COLO668 (cell line): Measurements from ENCODE around the gene MRPL42.
"Not testable (repeated sequence)": the region's sequence is repeated elsewhere in the genome, so short reads cannot be mapped to it uniquely, and the experiment has no call there.

Source experiments
- DNase-seq: peaks from one replicate; lab custom pipeline; 2025; ENCODE audit not compliant: unreplicated experiment; lab: John Stamatoyannopoulos, UW

The MRPL42 gene

DNA sequence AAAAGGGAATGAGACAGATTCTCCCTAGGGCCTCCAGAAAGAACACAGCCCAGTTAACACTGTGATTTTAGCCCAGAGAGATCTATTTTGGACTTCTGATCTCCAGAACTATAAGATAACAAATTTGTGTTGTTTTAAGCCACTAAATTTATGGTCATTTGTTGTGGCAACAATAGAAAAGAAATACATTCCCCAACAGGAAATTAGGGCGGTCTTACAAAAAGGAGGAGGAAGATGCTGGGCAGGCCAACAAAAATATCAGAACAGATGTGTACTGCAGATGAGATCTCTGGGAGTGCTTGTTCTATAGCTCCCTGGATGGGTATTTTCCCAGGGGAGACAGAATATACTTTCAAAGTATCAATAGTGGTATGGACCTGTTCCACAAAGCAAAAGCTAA is 73.2 kb downstream of the MRPL42 start:
- no peak for DNase-seq

DNA sequence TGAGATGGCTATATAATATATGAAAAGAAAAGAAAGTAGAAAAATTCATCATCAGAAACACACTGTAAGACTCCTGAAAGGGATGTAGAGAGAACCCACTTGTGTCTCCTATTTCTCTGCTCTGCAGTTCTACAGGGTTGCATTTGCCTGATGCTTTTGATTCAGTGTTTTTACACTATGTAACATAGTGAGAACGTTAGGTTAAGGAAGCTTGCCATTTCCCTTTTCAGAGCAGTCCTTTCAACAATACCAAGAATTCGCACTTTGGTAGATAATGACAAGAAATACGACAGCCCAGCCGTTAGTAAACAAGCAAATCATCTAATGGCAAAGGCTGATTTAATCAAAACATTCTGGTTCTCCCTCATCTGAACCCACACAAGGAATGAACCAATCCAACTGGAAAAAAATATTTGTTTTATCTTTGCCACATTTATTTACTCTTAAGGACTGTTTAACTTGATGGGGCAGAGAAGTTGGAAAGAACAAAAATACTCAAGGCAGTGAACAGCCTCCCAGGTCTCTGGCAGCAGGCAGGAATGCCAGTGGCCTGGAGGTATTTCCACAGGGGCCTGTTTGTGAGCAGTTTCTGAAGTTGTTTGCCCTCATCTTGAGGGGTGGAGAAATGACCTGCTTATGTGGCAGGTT is 74.4 kb downstream of the MRPL42 start:
- DNase-seq = no peak

- no peak for DNase-seq
Measured at GRCh38 chr12:93547778-93548177, 80.5 kb downstream of the MRPL42 start.

- DNase-seq = no peak
Measured at GRCh38 chr12:93549174-93549573, 81.9 kb downstream of the MRPL42 start.

- no peak for DNase-seq
Measured at GRCh38 chr12:93550748-93551611, 83.7 kb downstream of the MRPL42 start.

DNA sequence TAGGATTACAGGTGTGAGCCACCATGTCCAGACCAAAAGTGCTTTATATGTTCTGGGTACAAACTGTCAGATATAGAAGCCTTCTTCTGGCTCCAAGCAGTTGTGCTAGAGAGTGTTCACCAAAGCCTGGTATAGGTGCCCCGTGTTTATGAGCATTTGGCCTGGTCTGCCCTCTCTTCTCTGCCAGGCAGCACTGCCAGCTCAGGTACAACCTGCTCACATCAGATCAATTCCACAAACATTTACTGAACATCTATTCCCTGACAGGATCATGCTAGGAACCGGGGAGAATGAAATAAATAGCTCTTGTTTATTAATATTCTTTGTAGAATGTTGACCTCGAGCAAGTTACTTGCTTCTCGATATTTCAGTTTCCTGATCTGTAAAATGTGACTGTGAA is 85.1 kb downstream of the MRPL42 start:
- DNase-seq = no peak

- DNase-seq = not testable (repeated sequence)
Measured at GRCh38 chr12:93557879-93558278, 90.6 kb downstream of the MRPL42 start.

DNA sequence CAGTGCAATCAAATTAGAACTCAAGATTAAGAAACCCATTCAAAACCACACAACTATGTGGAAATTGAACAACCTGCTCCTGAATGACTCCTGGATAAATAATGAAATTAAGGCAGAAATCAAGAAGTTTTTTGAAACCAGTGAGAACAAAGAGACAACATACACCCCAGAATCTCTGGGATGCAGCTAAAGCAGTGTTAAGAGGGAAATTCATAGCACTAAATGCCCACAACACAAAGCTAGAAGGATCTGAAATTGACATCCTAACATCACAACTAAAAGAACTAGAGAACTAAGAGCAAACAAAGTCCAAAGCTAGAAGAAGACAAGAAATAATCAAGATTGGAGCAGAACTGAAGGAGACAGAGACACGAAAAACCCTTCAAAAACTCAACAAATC is 91.4 kb downstream of the MRPL42 start:
- DNase-seq = not testable (repeated sequence)

GRCh38 chr12:93563807-93564538 is 96.7 kb downstream of the MRPL42 start:
- no peak for DNase-seq

DNA sequence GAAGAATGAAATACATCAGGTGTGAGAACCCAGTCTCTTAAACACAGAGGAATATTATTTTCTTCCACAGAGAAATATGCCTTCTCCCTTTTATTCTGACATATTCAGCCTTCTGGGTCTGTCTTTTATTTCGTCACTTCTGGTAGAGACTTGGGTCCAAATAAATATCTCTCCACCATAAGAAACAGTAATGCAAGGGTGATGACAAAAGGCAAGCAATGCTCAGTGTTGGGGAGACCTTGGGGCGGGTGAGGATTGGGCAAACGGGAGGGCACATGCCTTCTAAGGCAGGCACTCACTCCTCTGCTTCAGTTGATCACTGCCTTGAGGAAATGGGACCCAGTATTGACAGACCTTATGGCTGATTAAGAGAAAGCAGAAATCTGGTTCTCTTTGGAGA is 98.4 kb downstream of the MRPL42 start:
- DNase-seq = no peak
